Tibial artery (tissue), 4 donors: ENCODE results near the gene UBE2G2.

Experiments used
- DNase-seq, 2 donors: peaks; one replicate each; pipeline ENCODE4 v3.0.0-alpha.2; 2019
- H3K27ac ChIP-seq, 2 donors: fragments of 200-600 bp; sonication (generic) in 1 of 2; 1 replicate in 1 of 2; 2 replicates in 1 of 2; pipeline ENCODE4 v1.5.1; 2018 to 2019; ENCODE audit warnings: mild to moderate bottlenecking in 1 of 2
- H3K27me3 ChIP-seq, 2 donors: fragments of 200-600 bp; sonication (generic) in 1 of 2; one replicate each; pipeline versions ENCODE4 v1.5.1 to v1.6.0; 2016 to 2019
- H3K36me3 ChIP-seq, 3 donors: fragments of 200-600 bp; sonication (generic) in 2 of 3; one replicate each; pipeline ENCODE4 v1.5.1; 2016 to 2019; ENCODE audit warnings: mild to moderate bottlenecking in 2 of 3
- H3K4me1 ChIP-seq, 4 donors: fragments of 200-600 bp; sonication (generic) in 2 of 4; 1 replicate in 3 of 4; 2 replicates in 1 of 4; pipeline ENCODE4 v1.5.1; 2016 to 2019
- H3K4me3 ChIP-seq, 2 donors: fragments of 200-600 bp; sonication (generic) in 1 of 2; 1 replicate in 1 of 2; 2 replicates in 1 of 2; pipeline ENCODE4 v1.5.1; 2018 to 2019; ENCODE audit warnings: mild to moderate bottlenecking in 2 of 2
- H3K9me3 ChIP-seq, 3 donors: fragments of 200-600 bp; sonication (generic) in 1 of 3; one replicate each; pipeline ENCODE4 v1.5.1; 2016 to 2019
- CTCF ChIP-seq, 2 experiments: fragments of 200-600 bp in 1 of 2; fragments of 450-650 bp in 1 of 2; IDR thresholded peaks; one replicate each; pipeline ENCODE4 v1.5.1; 2017 to 2019; ENCODE audit warnings: antibody characterized with exemption in 2 of 2, mild to moderate bottlenecking in 1 of 2, moderate library complexity in 1 of 2
- intact Hi-C: fragments of 100-400 bp; cut with DNase I; formaldehyde crosslinking; loops from one replicate; pipeline ENCODE4 v1.15.0; 2023; ENCODE audit warnings: low total_unique reads

Gene UBE2G2

GRCh38 chr21:44762221-44763049 is 39.2 kb downstream of the UBE2G2 start:
- no peak for DNase-seq
- Histone ChIP-seq H3K4me1 (peaks cover 0 to 7% (median 0%) of the 10 kb centered on the region in 4 donors), H3K9me3 (no peaks in the 10 kb centered on the region), H3K27me3 (no peaks in the 10 kb centered on the region), H3K36me3 (no peaks in the 10 kb centered on the region), H3K4me3 (no peak overlapping the region), H3K27ac (no peak overlapping the region)
- intact Hi-C loops = no loop called here
- TF ChIP-seq CTCF (IDR thresholded peaks at IDR 0.05) = no peak

- DNase-seq = peak in 1 of 2 donors; percentile 12
- Histone ChIP-seq H3K27me3 (no peaks in the 10 kb centered on the region), H3K4me3 (no peak overlapping the region), H3K36me3 (no peaks in the 10 kb centered on the region), H3K27ac (no peak overlapping the region), H3K9me3 (no peaks in the 10 kb centered on the region), H3K4me1 (peaks cover 0 to 7% (median 0%) of the 10 kb centered on the region in 4 donors)
- TF ChIP-seq CTCF (IDR thresholded peaks at IDR 0.05) = no peak
- intact Hi-C loops = no loop called here
Observed at GRCh38 chr21:44761747-44762208, 39.8 kb downstream of the UBE2G2 start.

GRCh38 chr21:44761011-44761729 is 40.5 kb downstream of the UBE2G2 start:
- peak; percentile 3 to 38 for DNase-seq
- H3K27me3 ChIP-seq = no peaks in the 10 kb centered on the region
- intact Hi-C loops = no loop called here
- no peaks in the 10 kb centered on the region for H3K36me3 ChIP-seq
- peaks cover 0 to 7% (median 0%) of the 10 kb centered on the region in 4 donors for H3K4me1 ChIP-seq
- H3K9me3 ChIP-seq = no peaks in the 10 kb centered on the region
- H3K27ac ChIP-seq = no peak overlapping the region
- no peak overlapping the region for H3K4me3 ChIP-seq
- TF ChIP-seq CTCF (IDR thresholded peaks at IDR 0.05) = no peak

DNA sequence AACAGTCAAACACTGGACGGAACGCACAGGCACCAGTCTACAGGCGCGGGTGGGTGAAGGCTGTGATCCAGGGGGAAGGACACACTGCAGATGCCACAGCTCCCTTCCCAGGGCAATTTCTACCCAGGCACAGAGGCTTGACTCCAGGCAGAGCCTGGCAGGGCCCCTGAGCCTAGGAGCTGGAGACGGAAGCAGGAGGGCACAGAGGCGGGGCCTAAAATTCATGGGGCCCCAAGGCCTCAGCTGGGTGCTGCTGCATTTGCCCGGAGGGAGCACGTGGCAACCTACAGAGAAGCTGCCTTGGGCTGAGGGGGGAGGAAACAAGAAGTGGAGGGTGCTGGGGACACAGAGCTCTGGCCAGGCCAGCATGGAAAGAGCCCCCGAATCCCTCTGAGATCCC is 41.2 kb downstream of the UBE2G2 start:
- Histone ChIP-seq H3K36me3 (no peaks in the 10 kb centered on the region), H3K27ac (no peak overlapping the region), H3K4me1 (peaks cover 0 to 6% (median 0%) of the 10 kb centered on the region in 4 donors), H3K9me3 (no peaks in the 10 kb centered on the region), H3K4me3 (no peak overlapping the region), H3K27me3 (no peaks in the 10 kb centered on the region)
- intact Hi-C loops = no loop called here
- TF ChIP-seq CTCF (IDR thresholded peaks at IDR 0.05) = no peak
- DNase-seq = peak; percentile 11 to 41

DNA sequence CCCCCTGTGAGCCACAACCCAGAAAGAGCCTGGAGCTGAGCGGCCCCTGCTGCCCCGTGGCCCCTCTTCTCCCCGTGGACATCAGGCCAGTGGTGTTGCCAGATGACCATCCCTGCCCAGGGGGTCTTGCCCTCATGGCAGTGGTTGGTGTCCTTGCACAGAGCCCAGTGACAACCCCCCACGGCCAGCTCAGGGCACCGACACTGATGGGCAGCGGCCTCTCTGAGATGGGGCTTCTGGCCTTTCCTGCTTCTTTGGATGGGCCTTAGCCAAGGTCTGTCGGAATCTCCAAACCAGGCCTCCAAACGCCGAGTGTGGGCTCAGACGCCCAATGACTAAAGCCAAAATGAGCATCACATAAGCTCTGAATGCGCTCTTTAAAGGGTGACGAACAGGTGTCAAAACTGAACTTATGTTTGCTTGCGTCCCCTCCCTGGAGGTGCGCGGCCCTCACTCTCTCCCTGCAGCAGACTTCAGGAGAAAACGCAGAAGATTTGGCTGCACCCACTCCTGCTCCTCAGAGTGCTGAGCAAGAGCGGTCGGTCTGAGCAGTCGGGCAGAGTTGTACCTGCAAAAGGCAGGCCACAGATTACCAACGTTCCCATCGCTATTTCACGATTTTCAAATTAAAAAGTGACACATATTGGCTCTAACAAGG is 41.9 kb downstream of the UBE2G2 start:
- intact Hi-C loops = no loop called here
- DNase-seq = peak; percentile 11 to 62

More for the DNA sequence above, 41.9 kb downstream of the UBE2G2 start:
- H3K4me1 ChIP-seq = peaks cover 0 to under 1% (median 0%) of the 10 kb centered on the region in 4 donors
- no peaks in the 10 kb centered on the region for H3K27me3 ChIP-seq
- no peaks in the 10 kb centered on the region for H3K36me3 ChIP-seq
- no peaks in the 10 kb centered on the region for H3K9me3 ChIP-seq
- H3K4me3 ChIP-seq = no peak overlapping the region
- no peak overlapping the region for H3K27ac ChIP-seq
- TF ChIP-seq CTCF (IDR thresholded peaks at IDR 0.05) = no peak
